Ishikawa (cell line): ENCODE results near the gene EDN2.
A peak's percentile ranks its signal among the peaks of the same experiment; 100 is the strongest.

ENCODE experiments used
- CEBPB ChIP-seq: IDR thresholded peaks from 2 replicates; pipeline ENCODE4 v1.6.1; 2012
- CREB1 ChIP-seq: IDR thresholded peaks from 2 replicates; pipeline ENCODE4 v1.6.1; 2012; ENCODE audit warnings: low read depth
- EGR1 ChIP-seq: IDR thresholded peaks from 2 replicates; pipeline ENCODE4 v1.6.1; 2012
- EP300 ChIP-seq: IDR thresholded peaks from 2 replicates; pipeline ENCODE4 v1.6.1; 2012; ENCODE audit warnings: borderline replicate concordance
- FOXM1 ChIP-seq: IDR thresholded peaks from 2 replicates; pipeline ENCODE4 v1.6.1; 2012; ENCODE audit warnings: low read depth, borderline replicate concordance
- MAX ChIP-seq: IDR thresholded peaks from 2 replicates; pipeline ENCODE4 v1.6.1; 2012
- NFIC ChIP-seq: IDR thresholded peaks from 2 replicates; pipeline ENCODE4 v1.6.1; 2012
- RAD21 ChIP-seq: IDR thresholded peaks from 2 replicates; pipeline ENCODE4 v1.6.1; 2012; ENCODE audit warnings: low read depth
- REST ChIP-seq: IDR thresholded peaks from 2 replicates; pipeline ENCODE4 v1.6.1; 2012; ENCODE audit warnings: low read depth, mild to moderate bottlenecking
- TAF1 ChIP-seq: IDR thresholded peaks from 2 replicates; pipeline ENCODE4 v1.6.1; 2012; ENCODE audit warnings: low read depth, mild to moderate bottlenecking
- TCF12 ChIP-seq: IDR thresholded peaks from 2 replicates; pipeline ENCODE4 v1.6.1; 2012; ENCODE audit warnings: low read depth
- TEAD4 ChIP-seq: IDR thresholded peaks from 2 replicates; pipeline ENCODE4 v1.6.1; 2012
- USF1 ChIP-seq: IDR thresholded peaks from 2 replicates; pipeline ENCODE4 v1.6.1; 2012
- YY1 ChIP-seq: IDR thresholded peaks from 2 replicates; pipeline ENCODE4 v1.6.1; 2012; ENCODE audit warnings: low read depth
- ZBTB7A ChIP-seq: IDR thresholded peaks from 2 replicates; pipeline ENCODE4 v1.6.1; 2012; ENCODE audit warnings: low read depth

The EDN2 gene

GRCh38 chr1:41497056-41497440 is 12.6 kb upstream of the EDN2 start:
- TF ChIP-seq USF1, result no peak
- no peak for TF ChIP-seq TAF1
- no peak for TF ChIP-seq CEBPB
- no peak for TF ChIP-seq EP300
- TF ChIP-seq TEAD4, result no peak
- TF ChIP-seq MAX, result no peak
- no peak for TF ChIP-seq TCF12
- TF ChIP-seq NFIC, result no peak
- no peak for TF ChIP-seq CREB1

- TF ChIP-seq TEAD4 (peak; percentile 99), TCF12 (peak; percentile 87), CREB1 (no peak), ZBTB7A (peak; percentile 96), MAX (peak; percentile 96), CEBPB (peak; percentile 32; the same call in 1 of the 2 replicates), NFIC (peak; percentile 67), TAF1 (no peak; the same call in 1 of the 2 replicates), FOXM1 (peak; percentile 61; the same call in 1 of the 2 replicates), USF1 (peak; percentile 68), REST (no peak), EP300 (peak; percentile 90), EGR1 (peak; percentile 73)
Observed at GRCh38 chr1:41496080-41497055, 11.9 kb upstream of the EDN2 start.

GRCh38 chr1:41495210-41495948 is 10.9 kb upstream of the EDN2 start:
- TF ChIP-seq RAD21, result 0 out of 2 replicates have a peak, but pooled peaks have one; percentile 21
- no peak for TF ChIP-seq USF1

GRCh38 chr1:41494351-41495209 is 10.1 kb upstream of the EDN2 start:
- TF ChIP-seq EGR1, result no peak
- no peak for TF ChIP-seq CREB1
- TF ChIP-seq USF1, result no peak
- TF ChIP-seq RAD21, result no peak

GRCh38 chr1:41493626-41494350 is 9.3 kb upstream of the EDN2 start:
- TF ChIP-seq ZBTB7A (no peak), YY1 (no peak), REST (no peak), NFIC (no peak), EGR1 (no peak), USF1 (no peak), MAX (no peak)
